KMS-11 (cell line): ENCODE data around the gene URB1.

Experiments used
- H2AFZ ChIP-seq: fragments of 200-600 bp; sonication (generic); 2 replicates; pipeline ENCODE4 v1.6.1; 2016; ENCODE audit warnings: antibody characterized with exemption, mixed run types, low read depth
- H3K27ac ChIP-seq: fragments of 200-600 bp; sonication (generic); 2 replicates; pipeline ENCODE4 v1.6.1; 2016; ENCODE audit warnings: mild to moderate bottlenecking, mixed run types
- H3K27me3 ChIP-seq: fragments of 200-600 bp; sonication (generic); 2 replicates; pipeline ENCODE4 v1.6.1; 2017; ENCODE audit warnings: mild to moderate bottlenecking, low read depth, mixed run types, moderate library complexity; ENCODE audit not compliant: insufficient read depth
- H3K36me3 ChIP-seq: fragments of 200-600 bp; sonication (generic); 2 replicates; pipeline ENCODE4 v1.6.1; 2017; ENCODE audit warnings: mild to moderate bottlenecking, mixed run types; ENCODE audit not compliant: insufficient read depth
- H3K4me1 ChIP-seq: fragments of 200-600 bp; sonication (generic); 2 replicates; pipeline ENCODE4 v1.6.1; 2016; ENCODE audit warnings: mild to moderate bottlenecking, low read depth, mixed run types; ENCODE audit not compliant: poor library complexity, severe bottlenecking
- H3K4me2 ChIP-seq: fragments of 200-600 bp; sonication (generic); 2 replicates; pipeline ENCODE4 v1.7.0; 2016; ENCODE audit warnings: mild to moderate bottlenecking, mixed run types
- H3K4me3 ChIP-seq: fragments of 200-600 bp; sonication (generic); IDR thresholded peaks from 2 replicates; pipeline ENCODE4 v1.6.1; 2017; ENCODE audit warnings: low read depth, low read length, mixed read lengths; ENCODE audit not compliant: insufficient read depth
- H3K79me2 ChIP-seq: fragments of 200-600 bp; sonication (generic); 2 replicates; pipeline ENCODE4 v1.6.1; 2016; ENCODE audit warnings: low read depth, mixed run types; ENCODE audit not compliant: insufficient read depth
- H3K9ac ChIP-seq: fragments of 200-600 bp; sonication (generic); 2 replicates; pipeline ENCODE4 v1.6.1; 2016; ENCODE audit warnings: mild to moderate bottlenecking, mixed run types
- H4K20me1 ChIP-seq: fragments of 200-600 bp; sonication (generic); 2 replicates; pipeline ENCODE4 v1.6.1; 2016; ENCODE audit warnings: mild to moderate bottlenecking, mixed run types; ENCODE audit not compliant: insufficient read depth
- TF ChIP-seq, protein P1 (sequence below): fragments of 200-600 bp; sonication (generic); conservative IDR thresholded peaks from 2 replicates; pipeline ENCODE4 v1.6.1; 2017; ENCODE audit warnings: low read depth, mild to moderate bottlenecking, antibody characterized with exemption, low read length, moderate library complexity, mixed read lengths

The URB1 gene

DNA sequence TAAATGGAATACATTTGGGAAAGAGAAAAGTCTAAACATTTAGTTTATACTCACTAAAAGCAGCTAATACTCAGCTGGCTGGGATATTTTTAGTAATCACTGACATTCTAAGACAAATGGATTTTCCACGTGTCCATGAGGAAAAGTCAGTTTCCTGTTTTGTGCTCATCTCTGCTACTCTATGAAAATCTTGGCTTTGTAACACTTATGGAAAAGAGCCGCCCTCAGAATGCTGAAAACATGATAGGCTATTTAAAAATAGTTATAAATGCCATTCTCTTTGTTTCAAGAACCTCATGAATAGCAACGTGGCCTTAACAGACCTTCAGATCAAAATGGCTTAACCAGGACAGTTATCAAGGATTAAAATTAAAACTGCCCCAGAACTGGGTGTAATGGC, 64.2 kb downstream of the URB1 start:
- H4K20me1 ChIP-seq: no peaks in the 10 kb centered on the region
- H3K4me3 ChIP-seq: no peak overlapping the region
- no peaks in the 10 kb centered on the region for H3K4me1 ChIP-seq
- no peak overlapping the region for H3K9ac ChIP-seq
- H3K36me3 ChIP-seq: peaks cover 24% of the 10 kb centered on the region; the same call in 1 of the 2 replicates
- no peak overlapping the region for H3K27ac ChIP-seq
- TF ChIP-seq, protein P1, sequence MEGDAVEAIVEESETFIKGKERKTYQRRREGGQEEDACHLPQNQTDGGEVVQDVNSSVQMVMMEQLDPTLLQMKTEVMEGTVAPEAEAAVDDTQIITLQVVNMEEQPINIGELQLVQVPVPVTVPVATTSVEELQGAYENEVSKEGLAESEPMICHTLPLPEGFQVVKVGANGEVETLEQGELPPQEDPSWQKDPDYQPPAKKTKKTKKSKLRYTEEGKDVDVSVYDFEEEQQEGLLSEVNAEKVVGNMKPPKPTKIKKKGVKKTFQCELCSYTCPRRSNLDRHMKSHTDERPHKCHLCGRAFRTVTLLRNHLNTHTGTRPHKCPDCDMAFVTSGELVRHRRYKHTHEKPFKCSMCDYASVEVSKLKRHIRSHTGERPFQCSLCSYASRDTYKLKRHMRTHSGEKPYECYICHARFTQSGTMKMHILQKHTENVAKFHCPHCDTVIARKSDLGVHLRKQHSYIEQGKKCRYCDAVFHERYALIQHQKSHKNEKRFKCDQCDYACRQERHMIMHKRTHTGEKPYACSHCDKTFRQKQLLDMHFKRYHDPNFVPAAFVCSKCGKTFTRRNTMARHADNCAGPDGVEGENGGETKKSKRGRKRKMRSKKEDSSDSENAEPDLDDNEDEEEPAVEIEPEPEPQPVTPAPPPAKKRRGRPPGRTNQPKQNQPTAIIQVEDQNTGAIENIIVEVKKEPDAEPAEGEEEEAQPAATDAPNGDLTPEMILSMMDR: no peak
- no peaks in the 10 kb centered on the region for H3K27me3 ChIP-seq
- H2AFZ ChIP-seq: no peak overlapping the region
- H3K79me2 ChIP-seq: no peaks in the 10 kb centered on the region
- H3K4me2 ChIP-seq: no peak overlapping the region

DNA sequence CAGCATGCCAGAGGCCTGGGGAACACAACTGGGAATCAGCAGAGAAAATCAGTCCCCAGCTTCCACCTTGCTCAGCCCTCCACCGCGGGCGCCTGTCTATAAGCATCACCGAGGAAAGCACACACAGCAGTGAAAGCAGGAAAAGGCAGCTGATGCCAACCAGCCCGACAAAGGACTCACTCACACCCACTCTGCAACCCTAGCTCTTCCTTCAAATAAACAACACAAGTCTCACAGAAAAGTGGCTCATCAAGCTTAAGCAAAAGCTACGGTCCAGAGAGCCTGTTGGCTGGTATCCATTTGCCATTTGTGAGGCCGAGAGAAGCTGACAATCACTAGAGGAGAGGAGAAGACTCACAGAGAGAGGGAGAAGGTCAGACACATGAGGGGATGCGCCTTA, 67.1 kb downstream of the URB1 start:
- H3K4me2 ChIP-seq: no peak overlapping the region
- H3K36me3 ChIP-seq: peaks cover 11% of the 10 kb centered on the region; the same call in 1 of the 2 replicates
- no peak overlapping the region for H3K9ac ChIP-seq
- TF ChIP-seq, protein P1: no peak
- no peak overlapping the region for H2AFZ ChIP-seq
- no peak overlapping the region for H3K4me3 ChIP-seq
- no peaks in the 10 kb centered on the region for H4K20me1 ChIP-seq
- H3K27ac ChIP-seq: no peak overlapping the region
- H3K27me3 ChIP-seq: no peaks in the 10 kb centered on the region
- H3K4me1 ChIP-seq: no peaks in the 10 kb centered on the region
- H3K79me2 ChIP-seq: no peaks in the 10 kb centered on the region

DNA sequence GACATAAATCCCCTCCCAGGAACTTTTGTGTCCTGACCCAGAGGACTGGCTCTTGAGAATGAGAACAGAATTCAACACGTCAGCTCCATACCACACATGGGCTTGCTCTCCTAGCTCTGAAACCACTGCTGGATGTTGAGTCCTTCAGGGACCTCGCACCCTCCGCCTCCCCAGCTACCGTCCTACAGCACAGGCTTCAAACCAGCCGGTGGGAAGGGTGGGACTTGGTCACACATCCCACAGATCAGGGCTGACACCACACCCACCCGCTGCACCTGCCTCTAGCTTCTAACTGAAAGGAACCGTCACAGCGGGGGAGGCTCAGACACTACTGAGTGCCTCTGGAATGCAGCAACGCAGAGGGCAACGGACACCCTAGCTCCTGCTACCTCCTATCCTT, 70.1 kb downstream of the URB1 start:
- Histone ChIP-seq H3K27me3 (no peaks in the 10 kb centered on the region), H3K36me3 (peaks cover 15% of the 10 kb centered on the region; the same call in 1 of the 2 replicates), H3K79me2 (no peaks in the 10 kb centered on the region), H3K4me2 (no peak overlapping the region), H2AFZ (no peak overlapping the region), H3K4me3 (no peak overlapping the region), H3K4me1 (no peaks in the 10 kb centered on the region), H3K9ac (no peak overlapping the region), H3K27ac (no peak overlapping the region), H4K20me1 (no peaks in the 10 kb centered on the region)
- TF ChIP-seq, protein P1: no peak

DNA sequence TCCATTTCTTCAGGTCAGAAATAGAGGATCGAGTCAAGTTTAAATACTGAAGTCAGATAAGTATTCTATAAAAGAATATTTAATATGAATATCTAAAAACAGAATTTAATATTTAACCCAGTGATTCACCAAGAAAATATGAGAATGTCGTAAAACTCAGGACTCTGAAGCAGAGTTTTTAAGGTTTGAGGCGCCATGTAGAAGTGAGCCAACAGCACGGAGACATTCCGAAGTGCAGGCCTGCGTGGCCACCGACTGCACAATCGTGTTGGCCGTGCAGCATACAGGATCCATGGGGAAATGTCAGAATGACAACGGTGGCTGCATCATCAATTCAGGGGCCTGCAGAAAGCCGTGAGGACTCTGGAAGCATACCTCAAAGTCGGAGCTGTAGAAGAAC, 70.7 kb downstream of the URB1 start:
- H3K4me2 ChIP-seq: no peak overlapping the region
- H3K36me3 ChIP-seq: peaks cover 15% of the 10 kb centered on the region; the same call in 1 of the 2 replicates
- H3K9ac ChIP-seq: no peak overlapping the region
- TF ChIP-seq, protein P1: no peak
- no peak overlapping the region for H3K4me3 ChIP-seq
- no peak overlapping the region for H3K27ac ChIP-seq
- H3K27me3 ChIP-seq: no peaks in the 10 kb centered on the region
- H3K4me1 ChIP-seq: no peaks in the 10 kb centered on the region
- H3K79me2 ChIP-seq: no peaks in the 10 kb centered on the region
- no peaks in the 10 kb centered on the region for H4K20me1 ChIP-seq
- no peak overlapping the region for H2AFZ ChIP-seq
